ENCODE measurements around the gene COX6B2.

- peak; percentile 30; the same call in 1 of the 2 replicates for TF ChIP-seq POLR2AphosphoS5 (IDR thresholded peaks at IDR 0.05; ENCODE audit: borderline replicate concordance, low read depth, low read length)
- no peak for TF ChIP-seq EZH2 (IDR thresholded peaks at IDR 0.05)
- TF ChIP-seq FOXP2 (optimal IDR thresholded peaks at IDR 0.05; ENCODE audit: control extremely low read depth, extremely low read length, insufficient read depth), result no peak
Measured at GRCh38 chr19:55389386-55390317, 35.1 kb upstream of the COX6B2 start.

Data from SK-N-MC (cell line).